ENCODE measurements around the gene MYO18A.

GRCh38 chr17:29163563-29163962 lies 16.6 kb downstream of the MYO18A start:
- TF ChIP-seq CTCF (IDR thresholded peaks at IDR 0.05) (no peak), POLR2A (IDR thresholded peaks at IDR 0.05) (no peak)
